GM12878 (cell line): Measurements from ENCODE around the gene NR4A2. TPM values are rescaled to one million over a fixed set of nuclear protein-coding genes. Genes with fewer than 3 reads are reported as not detected.

ENCODE experiments used
- CUX1 ChIP-seq: IDR thresholded peaks from 2 replicates; pipeline ENCODE4 v1.6.1; 2012; ENCODE audit warnings: improper control_type of control experiment, low read depth, low read length; ENCODE audit not compliant: insufficient replicate concordance
- GABPA ChIP-seq: IDR thresholded peaks from 2 replicates; pipeline ENCODE4 v1.6.1; 2014; ENCODE audit warnings: antibody characterized with exemption, low read depth, mild to moderate bottlenecking, inconsistent platforms
- SUPT20H ChIP-seq: IDR thresholded peaks from 2 replicates; pipeline ENCODE4 v1.6.1; 2011; ENCODE audit warnings: low read depth, mild to moderate bottlenecking, low read length, moderate library complexity, borderline replicate concordance; ENCODE audit not compliant: control insufficient read depth
- polyA plus RNA-seq, 11 experiments: library from polyadenylated mRNA; depleted of rRNA in 4 of 11; unstranded in 6 of 11; stranded (reverse) in 5 of 11; fragments of >200 nt; fragmentation: Nextera tagmentation in 4 of 11; fragmentation: Illumina TruSeq in 1 of 11; extraction: Ambion mirVana in 4 of 11; extraction: Trizol in 1 of 11; gene quantifications; 1 replicate in 1 of 11; 2 replicates in 10 of 11; pipeline versions ENCODE4 v1.2.1 to v1.2.3, GENCODE V29; 2011 to 2016; ENCODE audit warnings: inconsistent platforms in 2 of 11, missing spikeins in 2 of 11, low read depth in 1 of 11
- total RNA-seq, 4 experiments: library from RNA; depleted of rRNA in 3 of 4; stranded (reverse); fragments of >200 nt in 3 of 4; fragmentation: Illumina TruSeq in 1 of 4; extraction: Trizol in 1 of 4; gene quantifications; 2 replicates each; pipeline versions ENCODE4 v1.2.1 to v1.2.3, GENCODE V29; 2013 to 2021

The NR4A2 gene
- total and polyA plus RNA-seq, 10 of the 15 experiments (the other 5 are each of a cell fraction or from before 2014, with no cell fraction given), result 0.15 to 3.4 (median 0.58) TPM

GRCh38 chr2:156334496-156335478, 2.3 kb upstream of the NR4A2 start (continued):
- TF ChIP-seq CUX1 (no peak), GABPA (no peak), SUPT20H (no peak)
